HG03175 (cell line): ENCODE data around the gene DOCK2.
"Not testable (repeated sequence)": the region's sequence is repeated elsewhere in the genome, so short reads cannot be mapped to it uniquely, and the experiment has no call there.

Experiments used
- ATAC-seq: cut with Tn5 transposase; IDR thresholded peaks from one replicate; pipeline ENCODE4 v1.9.1; 2021; ENCODE audit warnings: mild to moderate bottlenecking, moderate library complexity; ENCODE audit not compliant: unreplicated experiment

Gene DOCK2

GRCh38 chr5:169811680-169812079 is 174.6 kb downstream of the DOCK2 start:
- no peak for ATAC-seq

DNA sequence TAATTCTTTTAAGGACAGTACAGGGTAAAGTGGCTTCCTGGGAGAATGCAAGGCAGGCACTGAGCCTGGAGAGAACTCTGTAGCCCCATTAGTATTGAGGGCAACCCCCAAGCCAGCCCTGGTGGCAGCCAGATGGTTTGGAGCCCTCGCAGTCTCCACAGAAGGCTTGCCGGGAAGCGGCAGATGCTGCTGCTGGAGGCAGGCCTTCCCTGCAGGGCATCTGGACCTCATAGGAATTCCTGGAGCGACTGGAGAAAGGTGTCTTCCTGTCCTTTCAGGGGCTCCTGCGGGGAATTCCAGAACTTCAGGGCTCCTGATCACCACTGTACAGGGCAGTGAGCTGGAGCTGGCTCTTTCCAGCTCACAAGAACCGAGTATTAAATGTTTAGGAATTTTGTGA is 175.7 kb downstream of the DOCK2 start:
- ATAC-seq: no peak

- ATAC-seq: no peak
These were observed 177.0 kb downstream of the DOCK2 start for GRCh38 chr5:169814045-169814444.

GRCh38 chr5:169814522-169814921 is 177.4 kb downstream of the DOCK2 start:
- no peak for ATAC-seq

GRCh38 chr5:169817031-169817430 is 180.0 kb downstream of the DOCK2 start:
- no peak for ATAC-seq

DNA sequence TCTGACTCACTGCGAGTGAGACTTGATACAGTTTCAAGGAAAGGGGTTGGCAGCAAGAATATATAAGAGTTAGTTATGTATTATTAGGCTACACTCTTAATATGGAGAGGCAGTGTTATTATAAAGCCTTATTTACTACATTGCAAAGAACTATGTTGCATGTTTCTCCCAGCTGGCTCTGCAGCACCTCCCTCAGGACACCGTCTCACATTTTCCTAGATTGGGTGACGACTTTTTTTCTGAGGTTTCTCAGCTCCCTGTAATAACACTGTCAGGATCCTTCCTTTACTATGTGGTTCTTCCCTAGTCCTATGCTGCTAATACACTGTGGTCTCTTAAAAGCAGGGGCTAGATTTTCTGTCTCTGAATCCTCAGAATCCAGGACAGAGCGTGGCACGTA is 189.5 kb downstream of the DOCK2 start:
- ATAC-seq: no peak

DNA sequence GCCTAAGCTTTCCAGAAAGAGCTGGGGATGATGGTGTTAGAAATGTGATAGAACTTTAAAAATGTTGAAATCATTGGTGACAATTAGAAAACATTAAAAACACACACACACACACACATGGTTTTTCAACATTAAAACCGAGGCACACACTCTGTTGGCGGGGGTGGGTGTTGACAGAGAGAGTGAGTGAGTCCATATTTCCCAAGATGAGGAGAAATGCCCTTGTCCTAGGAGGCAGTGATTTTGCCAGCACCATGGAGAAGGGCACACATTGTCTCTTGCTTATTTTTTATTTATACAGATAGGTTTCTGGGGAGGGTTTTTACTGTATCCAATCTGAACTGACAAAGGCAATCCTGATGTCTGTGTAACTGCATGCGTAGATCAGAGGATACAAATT is 190.7 kb downstream of the DOCK2 start:
- ATAC-seq: no peak

DNA sequence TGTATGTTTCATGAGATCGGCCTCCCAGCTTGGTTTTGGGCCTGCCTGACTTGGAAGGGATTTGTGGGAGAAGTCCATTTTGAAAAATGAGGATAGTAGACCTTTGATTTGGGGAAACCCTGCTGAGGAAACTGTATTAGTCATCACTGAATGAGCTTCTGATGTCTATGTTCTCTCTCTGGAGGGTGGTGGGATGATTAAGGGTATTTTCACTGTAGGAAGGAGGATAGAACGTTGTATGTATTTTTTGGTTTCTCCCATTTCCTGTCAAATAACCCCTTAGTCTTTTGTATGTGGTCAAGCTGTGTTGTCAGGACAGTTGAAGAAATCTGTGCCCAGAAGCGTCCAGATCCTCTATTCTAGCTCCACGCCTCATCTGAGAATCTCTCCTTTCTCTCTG is 191.3 kb downstream of the DOCK2 start:
- peak; percentile 47 for ATAC-seq

DNA sequence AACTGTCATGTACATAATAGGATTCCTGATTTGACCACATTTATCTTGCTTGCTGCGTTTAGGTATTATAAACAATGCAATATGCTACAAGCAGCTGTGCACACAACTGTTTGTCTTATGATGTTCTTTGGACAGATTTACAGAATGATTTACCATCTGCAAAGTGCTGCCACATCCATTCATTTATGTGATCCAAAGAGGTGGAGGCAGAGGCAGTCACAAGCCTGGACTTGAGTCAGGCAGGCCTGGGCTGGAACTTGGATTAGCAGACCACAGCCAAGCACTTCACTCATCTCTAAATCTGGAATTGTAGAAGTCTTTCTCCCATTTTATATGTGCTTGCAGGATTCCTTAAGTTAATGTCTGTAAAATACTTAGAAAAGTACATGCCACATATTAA is 194.3 kb downstream of the DOCK2 start:
- no peak for ATAC-seq

GRCh38 chr5:169832304-169832703 is 195.2 kb downstream of the DOCK2 start:
- no peak for ATAC-seq

DNA sequence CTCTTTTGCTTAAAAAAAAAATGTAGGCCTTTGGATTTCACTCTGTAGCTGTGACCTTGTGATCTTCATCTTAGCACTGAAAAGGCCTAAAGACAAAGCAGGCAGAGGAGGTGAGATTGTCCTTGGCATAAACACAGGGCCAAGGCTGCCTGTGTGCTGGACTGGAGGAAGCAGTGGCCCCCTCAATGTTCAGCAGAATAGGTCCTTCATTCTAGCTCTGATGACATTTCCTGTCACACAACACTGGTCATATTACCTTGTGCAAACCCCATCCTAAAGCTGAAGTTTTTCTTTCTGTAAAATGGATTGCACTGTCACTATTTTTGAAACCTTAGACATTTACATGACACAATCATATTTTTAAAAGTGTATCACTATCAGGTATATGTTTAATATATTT is 195.8 kb downstream of the DOCK2 start:
- ATAC-seq: no peak

DNA sequence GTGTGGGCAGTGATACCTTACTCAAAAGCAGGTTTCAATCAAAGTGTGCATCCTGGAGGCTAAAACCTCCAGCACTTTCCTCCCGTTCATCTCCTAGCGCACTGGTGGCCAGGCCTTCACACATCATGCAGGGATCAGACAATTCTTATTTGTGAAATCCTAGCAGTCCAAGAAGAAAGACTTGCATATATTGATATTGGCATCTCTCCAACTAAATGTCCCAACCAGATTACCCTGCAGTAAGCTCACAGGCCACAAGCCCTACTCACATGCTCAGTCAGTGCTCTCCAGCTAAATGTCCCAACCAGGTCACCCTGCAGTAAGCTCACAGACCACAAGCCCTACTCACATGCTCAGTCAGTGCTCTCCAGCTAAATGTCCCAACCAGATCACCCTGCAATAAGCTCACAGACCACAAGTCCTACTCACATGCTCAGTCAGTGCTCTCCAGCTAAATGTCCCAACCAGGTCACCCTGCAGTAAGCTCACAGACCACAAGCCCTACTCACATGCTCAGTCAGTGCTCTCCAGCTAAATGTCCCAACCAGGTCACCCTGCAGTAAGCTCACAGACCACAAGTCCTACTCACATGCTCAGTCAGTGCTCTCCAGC is 196.7 kb downstream of the DOCK2 start:
- ATAC-seq: not testable (repeated sequence)

DNA sequence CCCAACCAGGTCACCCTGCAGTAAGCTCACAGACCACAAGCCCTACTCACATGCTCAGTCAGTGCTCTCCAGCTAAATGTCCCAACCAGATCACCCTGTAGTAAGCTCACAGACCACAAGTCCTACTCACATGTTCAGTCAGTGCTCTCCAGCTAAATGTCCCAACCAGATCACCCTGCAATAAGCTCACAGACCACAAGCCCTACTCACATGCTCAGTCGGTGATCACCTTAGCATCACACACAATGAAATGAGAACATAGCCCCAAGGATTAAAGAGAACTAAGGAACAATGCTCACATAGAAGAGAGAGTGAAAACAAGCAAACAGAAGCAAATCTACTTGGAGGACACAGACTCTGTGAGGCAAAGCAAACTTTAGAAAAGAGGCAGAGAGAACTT is 197.5 kb downstream of the DOCK2 start:
- not testable (repeated sequence) for ATAC-seq

DNA sequence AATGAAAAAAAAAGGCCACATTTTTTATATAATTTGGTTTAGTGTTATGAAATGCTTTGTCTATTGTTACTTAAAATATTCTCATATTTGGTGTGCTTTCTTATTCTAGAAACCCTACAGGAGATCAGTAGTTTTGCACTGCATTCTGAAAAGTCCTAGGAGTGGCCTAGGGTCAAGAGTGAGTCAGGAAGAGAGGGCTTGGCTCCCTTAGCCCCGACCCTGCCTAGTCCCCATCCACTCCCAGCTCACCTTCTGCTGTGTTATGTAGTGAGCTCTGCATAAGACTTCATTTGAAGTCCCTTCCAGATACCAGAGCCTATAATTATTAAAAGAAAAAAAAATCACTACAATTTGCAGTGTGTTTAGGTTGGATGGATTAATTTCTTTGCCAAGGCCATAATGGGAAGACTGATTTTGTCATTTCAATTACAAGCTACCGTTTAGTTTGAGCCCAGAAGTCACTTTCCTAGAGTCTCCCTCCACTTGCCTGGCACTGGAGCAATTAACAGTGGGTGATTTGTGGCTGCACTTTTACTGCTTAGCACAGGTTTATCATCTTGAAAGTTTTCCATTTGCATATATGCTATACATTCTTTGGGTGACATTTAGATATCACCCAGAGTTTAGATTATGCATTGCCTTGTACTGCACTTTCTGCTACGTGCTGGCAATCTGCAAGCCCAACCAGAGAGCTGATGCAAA is 199.9 kb downstream of the DOCK2 start:
- no peak for ATAC-seq

GRCh38 chr5:169837686-169838085 is 200.6 kb downstream of the DOCK2 start:
- ATAC-seq: no peak

GRCh38 chr5:169838688-169839087 is 201.6 kb downstream of the DOCK2 start:
- ATAC-seq: peak; percentile 90

GRCh38 chr5:169840405-169840804 is 203.3 kb downstream of the DOCK2 start:
- no peak for ATAC-seq

GRCh38 chr5:169842699-169843098 is 205.6 kb downstream of the DOCK2 start:
- no peak for ATAC-seq

DNA sequence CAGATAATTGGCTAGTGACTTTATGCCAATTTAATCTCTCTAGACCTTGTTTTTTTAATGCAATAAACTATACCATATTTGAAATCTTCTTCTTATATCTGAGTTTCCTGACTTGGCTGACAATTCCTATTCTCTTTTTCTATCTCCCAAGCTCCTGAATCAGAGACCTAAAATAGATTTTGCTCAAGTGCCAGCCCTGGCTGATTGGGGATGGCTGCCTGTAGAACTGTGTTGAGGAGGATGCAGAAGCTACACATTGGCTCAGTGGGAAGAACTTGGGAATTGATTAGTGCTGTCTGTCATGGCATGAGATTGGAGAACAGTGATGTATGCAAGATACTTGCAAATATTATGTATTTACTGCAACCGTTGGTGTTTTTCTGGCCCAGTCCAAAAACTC is 210.4 kb downstream of the DOCK2 start:
- no peak for ATAC-seq

DNA sequence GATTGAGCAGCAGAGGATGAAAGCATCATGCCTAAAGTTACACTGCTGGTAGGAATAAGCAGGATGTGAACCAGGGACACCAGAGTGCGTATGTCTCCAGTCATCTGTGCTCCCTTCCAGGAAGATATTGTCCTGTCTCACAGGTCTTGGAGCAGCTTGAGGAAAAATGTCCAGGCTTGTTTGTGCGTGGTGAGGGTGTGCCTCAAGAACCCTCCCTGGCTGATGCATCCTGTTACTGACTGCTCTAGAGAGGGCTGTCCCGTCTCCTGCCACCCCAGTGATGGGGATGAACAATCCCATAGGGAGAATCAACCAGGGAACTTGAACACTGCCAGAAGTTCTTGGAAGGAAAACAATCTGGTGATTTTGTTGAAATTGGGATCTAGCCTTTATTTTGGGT is 211.2 kb downstream of the DOCK2 start:
- ATAC-seq: no peak

- no peak for ATAC-seq
These were observed 211.7 kb downstream of the DOCK2 start for GRCh38 chr5:169848792-169849191.

GRCh38 chr5:169850409-169850808 is 213.3 kb downstream of the DOCK2 start:
- ATAC-seq: no peak

DNA sequence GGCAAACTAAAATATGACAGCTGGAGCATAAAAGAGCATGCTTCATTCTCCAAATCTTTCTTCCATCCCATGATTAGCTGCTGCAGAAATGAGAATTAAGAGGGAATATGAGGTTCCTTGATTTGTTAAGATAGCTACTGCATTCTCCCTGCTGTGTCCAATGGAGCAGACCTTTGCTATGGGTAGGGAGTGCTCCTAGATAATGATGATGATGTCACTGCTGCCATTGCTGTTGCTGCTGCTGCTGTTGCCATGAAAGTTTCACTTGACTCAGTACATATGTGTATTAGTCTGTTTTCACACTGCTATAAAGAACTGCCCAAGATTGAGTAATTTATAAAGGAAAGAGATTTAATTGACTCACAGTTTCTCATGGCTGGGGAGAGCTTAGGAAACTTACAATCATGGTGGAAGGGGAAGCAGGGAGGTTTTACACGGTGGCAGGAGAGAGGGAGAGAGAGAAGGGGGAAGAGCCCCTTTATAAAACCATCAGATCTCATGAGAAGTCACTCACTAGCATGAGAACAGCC is 214.3 kb downstream of the DOCK2 start:
- no peak for ATAC-seq
